IPS-11a (cell line): ENCODE measurements around the gene REC8.

Experiments used
- H3K4me3 ChIP-seq: one replicate; pipeline ENCODE4 v1.5.1; 2013; ENCODE audit warnings: low read depth, low read length, control low read depth

REC8 gene

GRCh38 chr14:24171422-24172260 is at the start of gene REC8:
Gene REC8 (plus strand): TSS chr14:24172080. CDS start chr14:24172553, 473 bp downstream.
- peak within 1 kb of the TSS; percentile 49 for H3K4me3 ChIP-seq

GRCh38 chr14:24122416-24122815 is 49.5 kb upstream of the REC8 start:
- H3K4me3 ChIP-seq = no peak overlapping the region

DNA sequence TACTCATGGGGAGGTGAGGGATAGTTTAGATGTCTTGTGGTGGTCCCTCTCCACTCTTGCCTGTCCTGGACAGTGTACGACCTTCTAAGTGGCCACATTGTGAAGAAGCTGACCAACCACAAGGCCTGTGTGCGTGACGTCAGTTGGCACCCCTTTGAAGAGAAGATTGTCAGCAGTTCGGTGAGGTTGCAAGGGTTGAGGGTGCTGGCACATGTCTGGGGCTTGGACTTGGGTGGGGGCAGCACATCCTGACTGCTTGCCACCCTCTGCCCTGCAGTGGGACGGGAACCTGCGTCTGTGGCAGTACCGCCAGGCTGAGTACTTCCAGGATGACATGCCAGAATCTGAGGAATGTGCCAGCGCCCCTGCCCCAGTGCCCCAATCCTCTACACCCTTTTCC is 49.0 kb upstream of the REC8 start:
- H3K4me3 ChIP-seq = no peak overlapping the region

DNA sequence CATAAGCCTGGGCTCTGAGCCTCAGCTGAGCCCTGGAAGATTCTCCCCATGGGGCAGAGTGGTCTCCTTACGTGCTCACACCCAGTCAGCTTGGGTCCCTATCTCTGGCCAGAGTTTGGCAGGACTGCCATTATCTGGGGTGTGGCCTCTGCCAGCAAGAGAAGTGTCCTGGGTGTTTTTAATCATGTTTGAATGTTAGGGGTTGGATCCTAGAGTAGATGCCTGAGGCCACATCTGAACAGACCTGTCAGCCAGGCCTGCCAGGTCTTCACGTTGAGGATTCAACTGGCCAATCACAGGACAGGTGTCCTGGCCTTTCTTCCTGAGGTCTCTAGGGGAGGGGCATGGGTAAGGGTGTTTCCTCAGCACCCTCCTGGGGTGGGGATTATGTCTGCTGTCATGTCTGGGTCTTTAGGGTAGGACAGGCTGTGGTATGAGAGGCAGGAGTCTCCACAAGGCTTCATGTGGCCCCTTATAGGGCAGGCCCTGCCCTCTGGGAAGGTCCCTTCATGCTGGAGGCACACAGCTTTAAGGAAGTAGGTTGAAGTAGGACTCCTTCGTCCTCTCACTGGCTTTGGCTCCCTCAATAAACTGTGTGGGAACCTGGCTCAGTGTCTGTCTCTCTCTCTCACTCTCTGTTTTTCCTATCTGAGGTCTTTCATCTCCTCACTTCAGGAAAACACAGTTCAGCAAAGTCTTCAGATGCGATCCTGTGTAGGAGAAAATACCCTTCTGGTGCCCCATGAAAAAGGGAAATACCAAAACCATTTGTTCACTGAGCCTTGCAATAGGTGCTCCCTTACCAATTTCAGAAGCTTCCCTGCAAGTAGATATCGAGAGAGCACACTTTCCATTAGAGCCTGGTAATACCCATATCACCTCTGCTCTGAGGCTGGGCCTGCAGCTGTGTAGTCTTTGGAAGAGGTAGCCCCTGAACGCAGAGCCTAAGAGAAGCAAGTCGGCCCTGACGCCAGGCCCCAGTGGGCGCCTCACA is 48.2 kb upstream of the REC8 start:
- H3K4me3 ChIP-seq = no peak overlapping the region

DNA sequence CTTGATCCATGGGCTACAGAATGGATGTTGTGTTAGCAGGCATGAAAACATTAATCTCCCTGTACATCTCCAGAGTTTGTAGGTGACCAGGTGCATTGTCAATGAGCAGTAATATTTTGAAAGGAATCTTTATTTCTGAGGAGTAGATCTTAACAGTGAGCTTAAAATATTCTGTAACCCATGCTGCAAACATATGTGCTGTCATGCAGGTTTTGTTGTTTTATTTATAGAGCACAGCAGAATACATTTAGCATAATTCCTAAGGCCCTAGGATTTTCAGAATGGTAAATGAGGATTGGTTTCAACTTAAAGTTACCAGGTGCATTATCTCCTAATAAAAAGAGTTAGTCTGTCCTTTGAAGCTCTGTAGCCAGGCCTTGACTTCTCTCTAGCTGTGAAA is 44.9 kb upstream of the REC8 start:
- H3K4me3 ChIP-seq = no peak overlapping the region

GRCh38 chr14:24127673-24128072 is 44.2 kb upstream of the REC8 start:
- H3K4me3 ChIP-seq = no peak overlapping the region

DNA sequence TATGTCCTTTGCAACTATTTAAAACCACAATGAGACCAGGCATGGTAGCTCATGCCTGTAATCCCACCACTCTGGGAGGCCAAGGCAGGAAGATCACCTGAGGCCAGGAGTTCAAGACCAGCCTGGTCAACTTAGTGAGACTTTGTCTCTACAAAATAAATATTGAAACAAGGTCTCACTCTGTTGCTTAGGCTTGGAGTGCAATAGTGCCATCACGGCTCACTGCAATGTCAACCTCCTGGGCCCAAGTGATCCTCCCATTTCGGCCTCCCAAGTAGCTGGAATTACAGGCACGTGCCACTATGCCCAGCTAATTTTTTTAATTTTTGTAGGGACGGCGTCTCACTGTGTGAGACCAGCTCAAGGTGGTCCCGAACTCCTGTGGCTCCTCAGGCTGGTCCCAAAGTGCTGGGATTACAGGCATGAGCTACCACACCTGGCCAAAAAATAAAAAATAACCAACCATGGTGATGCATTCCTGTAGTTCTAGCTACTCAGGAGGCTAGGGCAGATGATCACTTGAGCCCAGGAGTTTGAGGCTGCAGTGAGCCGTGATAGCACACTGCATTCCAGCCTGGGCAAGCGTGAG is 42.4 kb upstream of the REC8 start:
- no peak overlapping the region for H3K4me3 ChIP-seq

GRCh38 chr14:24130380-24130716 is 41.5 kb upstream of the REC8 start, which contains the start of gene FITM1:
Gene FITM1 (plus strand): TSS chr14:24130659. CDS start chr14:24131564, 905 bp downstream.
- H3K4me3 ChIP-seq = no peak within 1 kb of the TSS

DNA sequence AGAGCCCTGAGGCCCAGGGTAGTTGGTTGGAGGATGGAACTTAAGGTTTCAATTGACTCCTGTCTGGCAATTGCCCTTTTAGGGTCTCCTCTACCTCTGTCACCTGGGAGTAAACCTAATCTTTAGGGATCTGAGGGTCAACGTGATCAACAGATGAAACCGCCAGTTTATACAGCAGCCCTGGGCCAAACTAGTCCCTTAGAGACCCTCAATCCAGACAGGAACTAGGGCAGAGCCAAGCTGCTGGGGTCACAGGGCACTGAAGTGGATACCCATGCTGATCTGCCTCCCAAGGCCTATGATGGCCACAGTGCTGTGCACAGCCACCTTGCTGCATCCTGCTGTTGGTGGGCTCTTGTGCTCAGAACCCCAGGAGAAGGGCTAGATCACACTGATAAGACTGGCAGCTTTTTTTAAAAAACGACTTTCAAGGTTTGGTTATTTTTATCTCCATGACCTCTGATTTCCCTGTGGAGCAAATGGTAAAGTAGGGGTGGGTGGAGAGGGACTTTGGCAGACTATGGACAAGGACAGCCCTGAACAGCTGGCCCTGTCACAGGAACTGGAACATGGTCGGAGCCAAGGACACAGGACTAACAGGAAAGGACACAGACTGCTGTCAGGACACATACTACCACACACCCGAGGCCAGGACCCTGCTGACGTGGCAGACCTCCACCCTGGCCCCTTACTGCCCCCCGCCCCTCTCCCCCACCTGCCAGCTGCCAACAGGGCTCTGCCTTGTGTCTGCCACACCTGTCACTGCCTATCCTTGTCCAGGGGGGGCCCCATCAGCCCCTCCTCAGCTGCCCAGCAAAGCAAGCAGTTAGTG is 40.9 kb upstream of the REC8 start:
- H3K4me3 ChIP-seq = no peak overlapping the region

- H3K4me3 ChIP-seq = no peak overlapping the region
These were observed 40.3 kb upstream of the REC8 start for GRCh38 chr14:24131549-24131966.

GRCh38 chr14:24132061-24132685 is 39.7 kb upstream of the REC8 start:
- no peak overlapping the region for H3K4me3 ChIP-seq

DNA sequence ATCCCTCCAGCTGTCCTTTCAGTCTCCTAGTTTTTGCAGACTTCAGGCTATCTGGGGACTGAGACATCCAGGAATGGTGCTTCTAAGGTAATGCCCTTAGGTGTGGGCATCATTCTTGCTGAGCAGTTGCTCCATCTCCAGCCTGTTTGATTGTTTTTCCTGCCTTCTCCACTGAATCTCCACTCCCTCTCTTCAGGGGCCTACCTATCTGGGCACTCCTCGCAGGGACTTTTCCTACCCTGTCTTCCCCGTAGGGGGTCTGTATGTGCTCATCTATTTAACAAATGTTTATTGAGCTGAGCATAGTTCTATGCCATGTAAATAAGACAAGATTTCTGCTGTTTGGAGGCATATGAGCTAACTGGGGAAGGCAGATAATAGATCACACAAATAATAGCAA is 38.9 kb upstream of the REC8 start:
- no peak overlapping the region for H3K4me3 ChIP-seq

DNA sequence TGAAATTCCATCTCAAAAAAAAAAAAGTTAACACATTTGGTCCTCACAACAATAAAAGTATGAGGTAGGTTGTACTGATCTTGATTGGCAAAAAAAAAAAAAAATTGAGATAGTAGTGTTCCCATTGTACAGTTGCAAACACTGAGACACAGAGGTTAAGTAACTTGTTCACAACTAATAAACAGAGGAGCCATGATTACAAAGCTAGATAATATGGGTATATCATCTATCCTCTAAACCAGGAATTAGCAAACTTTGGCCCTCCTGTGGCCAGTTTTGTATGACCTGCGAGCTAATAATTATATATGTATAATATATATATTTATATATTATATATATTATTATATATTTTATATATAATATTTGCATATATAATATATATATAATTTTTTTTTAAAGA is 38.1 kb upstream of the REC8 start:
- no peak overlapping the region for H3K4me3 ChIP-seq

DNA sequence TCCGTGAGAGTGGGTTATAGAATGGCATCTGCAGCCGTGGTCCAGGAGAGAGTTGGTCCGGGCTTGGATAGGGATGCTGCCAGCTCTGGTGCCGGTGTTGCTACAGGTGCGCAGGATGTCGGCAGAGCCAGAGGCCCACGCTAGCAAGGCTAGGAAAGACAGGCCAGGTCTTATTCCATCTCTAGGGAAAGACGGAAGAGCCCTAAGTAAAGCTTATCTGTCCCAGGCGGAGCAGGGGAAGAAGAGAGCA is 36.4 kb upstream of the REC8 start:
- H3K4me3 ChIP-seq = peak overlapping the region; percentile 76

- peak within 1 kb of the TSS; percentile 76 for H3K4me3 ChIP-seq
These were observed 35.8 kb upstream of the REC8 start, which contains the start of gene PSME1 for GRCh38 chr14:24135834-24136683. Gene PSME1 (plus strand): TSS chr14:24136194. CDS start chr14:24136263, 69 bp downstream.

- H3K4me3 ChIP-seq = peak overlapping the region; percentile 76
These were observed 35.0 kb upstream of the REC8 start for GRCh38 chr14:24136684-24137528.

DNA sequence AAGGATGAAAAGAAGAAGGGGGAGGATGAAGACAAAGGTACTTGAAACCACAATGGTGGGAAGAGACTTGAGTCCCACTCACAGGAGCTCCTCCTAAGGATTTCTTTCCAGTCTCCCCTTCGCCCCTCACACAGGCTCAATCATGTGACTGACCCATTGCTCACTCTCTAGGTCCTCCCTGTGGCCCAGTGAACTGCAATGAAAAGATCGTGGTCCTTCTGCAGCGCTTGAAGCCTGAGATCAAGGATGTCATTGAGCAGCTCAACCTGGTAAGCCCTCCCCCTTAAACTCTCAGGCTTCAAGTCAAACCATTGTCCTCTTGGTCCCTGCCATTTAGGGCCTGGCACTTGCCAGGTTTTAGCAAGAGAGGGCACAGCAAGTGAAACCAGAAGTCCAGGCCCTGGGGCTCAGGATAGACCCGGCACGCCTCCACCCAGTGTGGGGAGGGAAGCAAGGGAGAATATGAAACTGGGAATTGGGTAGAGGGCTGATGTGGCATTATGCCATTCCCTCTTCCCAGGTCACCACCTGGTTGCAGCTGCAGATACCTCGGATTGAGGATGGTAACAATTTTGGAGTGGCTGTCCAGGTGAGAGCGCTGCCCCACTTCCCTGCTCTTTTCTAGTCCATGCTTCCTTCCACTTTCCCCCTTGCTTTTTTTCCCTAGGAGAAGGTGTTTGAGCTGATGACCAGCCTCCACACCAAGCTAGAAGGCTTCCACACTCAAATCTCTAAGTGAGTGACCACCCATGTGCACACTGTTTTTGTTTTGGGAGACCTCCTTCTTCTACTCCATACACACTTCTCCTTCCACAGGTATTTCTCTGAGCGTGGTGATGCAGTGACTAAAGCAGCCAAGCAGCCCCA is 34.1 kb upstream of the REC8 start:
- no peak overlapping the region for H3K4me3 ChIP-seq
